Hindlimb muscle (tissue), 1 donor: ENCODE measurements around the gene TMBIM4. TPM values are rescaled to one million over a fixed set of nuclear protein-coding genes. Genes with fewer than 3 reads are reported as not detected.
A peak's percentile ranks its signal among the peaks of the same experiment; 100 is the strongest.
"Not testable (repeated sequence)": the region's sequence is repeated elsewhere in the genome, so short reads cannot be mapped to it uniquely, and the experiment has no call there.

ENCODE experiments used
- DNase-seq: peaks from one replicate; pipeline ENCODE4 v3.0.0-alpha.2; 2013
- polyA plus RNA-seq: library from polyadenylated mRNA; unstranded; fragments of 120-200 nt; gene quantifications from one replicate; pipeline ENCODE4 v1.2.1, GENCODE V29; 2013; ENCODE audit not compliant: insufficient read length

Gene TMBIM4
- polyA plus RNA-seq, 1 donor: 86.4 TPM

GRCh38 chr12:66184822-66185221 is 15.0 kb upstream of the TMBIM4 start:
- DNase-seq: not testable (repeated sequence)

- no peak for DNase-seq
These were observed 13.2 kb upstream of the TMBIM4 start for GRCh38 chr12:66182956-66183355.

GRCh38 chr12:66176105-66176900 is 6.5 kb upstream of the TMBIM4 start:
- DNase-seq: peak; percentile 55

GRCh38 chr12:66174391-66175325 is 4.9 kb upstream of the TMBIM4 start:
- DNase-seq: not testable (repeated sequence)

GRCh38 chr12:66170606-66171005 is 810 bp upstream of the TMBIM4 start:
- DNase-seq: no peak

- no peak for DNase-seq
These were observed 1.4 kb downstream of the TMBIM4 start for GRCh38 chr12:66168410-66168809.

GRCh38 chr12:66166561-66166960 is 3.2 kb downstream of the TMBIM4 start:
- no peak for DNase-seq

GRCh38 chr12:66165141-66165540 is 4.7 kb downstream of the TMBIM4 start:
- no peak for DNase-seq

- no peak for DNase-seq
These were observed 5.4 kb downstream of the TMBIM4 start for GRCh38 chr12:66164349-66164821.

GRCh38 chr12:66163289-66163688 is 6.5 kb downstream of the TMBIM4 start:
- DNase-seq: no peak

- no peak for DNase-seq
These were observed 7.1 kb downstream of the TMBIM4 start for GRCh38 chr12:66162701-66163100.

GRCh38 chr12:66160704-66161103 is 9.1 kb downstream of the TMBIM4 start:
- DNase-seq: no peak

- no peak for DNase-seq
These were observed 10.7 kb downstream of the TMBIM4 start for GRCh38 chr12:66159123-66159522.

- no peak for DNase-seq
These were observed 13.1 kb downstream of the TMBIM4 start for GRCh38 chr12:66156654-66157053.

GRCh38 chr12:66154776-66155175 is 15.0 kb downstream of the TMBIM4 start:
- no peak for DNase-seq

GRCh38 chr12:66152732-66153131 is 17.1 kb downstream of the TMBIM4 start:
- no peak for DNase-seq

- no peak for DNase-seq
These were observed 19.9 kb downstream of the TMBIM4 start for GRCh38 chr12:66149702-66150398.

GRCh38 chr12:66144791-66145754 is 24.7 kb downstream of the TMBIM4 start:
- DNase-seq: peak; percentile 34

- no peak for DNase-seq
These were observed 25.9 kb downstream of the TMBIM4 start for GRCh38 chr12:66143868-66144267.

GRCh38 chr12:66142826-66143225 is 27.0 kb downstream of the TMBIM4 start:
- DNase-seq: no peak

GRCh38 chr12:66141299-66141698 is 28.5 kb downstream of the TMBIM4 start:
- DNase-seq: no peak

- no peak for DNase-seq
These were observed 29.1 kb downstream of the TMBIM4 start for GRCh38 chr12:66140731-66141130.
